ENCODE data around the gene RCOR3.

RCOR3 gene

DNA sequence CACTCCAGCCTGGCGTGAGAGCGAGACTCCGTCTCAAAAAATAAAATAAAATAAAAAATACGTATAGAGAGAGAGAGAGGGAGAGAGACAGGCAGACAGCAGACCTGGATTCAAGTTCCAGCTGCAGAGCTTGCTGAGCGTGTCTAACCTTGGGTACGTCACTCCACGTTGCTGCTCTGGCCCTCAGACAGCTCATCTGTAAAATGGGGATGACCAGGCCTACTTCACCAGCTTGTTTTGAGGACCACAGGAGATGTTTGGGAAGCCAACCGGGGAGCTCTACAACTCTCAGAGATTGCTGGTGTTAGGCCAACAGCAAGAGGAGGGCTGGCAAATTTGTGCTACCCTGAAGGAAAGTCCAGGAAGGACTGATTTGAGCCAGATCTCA lies 67.0 kb downstream of the RCOR3 start:
- TF ChIP-seq, protein P1, sequence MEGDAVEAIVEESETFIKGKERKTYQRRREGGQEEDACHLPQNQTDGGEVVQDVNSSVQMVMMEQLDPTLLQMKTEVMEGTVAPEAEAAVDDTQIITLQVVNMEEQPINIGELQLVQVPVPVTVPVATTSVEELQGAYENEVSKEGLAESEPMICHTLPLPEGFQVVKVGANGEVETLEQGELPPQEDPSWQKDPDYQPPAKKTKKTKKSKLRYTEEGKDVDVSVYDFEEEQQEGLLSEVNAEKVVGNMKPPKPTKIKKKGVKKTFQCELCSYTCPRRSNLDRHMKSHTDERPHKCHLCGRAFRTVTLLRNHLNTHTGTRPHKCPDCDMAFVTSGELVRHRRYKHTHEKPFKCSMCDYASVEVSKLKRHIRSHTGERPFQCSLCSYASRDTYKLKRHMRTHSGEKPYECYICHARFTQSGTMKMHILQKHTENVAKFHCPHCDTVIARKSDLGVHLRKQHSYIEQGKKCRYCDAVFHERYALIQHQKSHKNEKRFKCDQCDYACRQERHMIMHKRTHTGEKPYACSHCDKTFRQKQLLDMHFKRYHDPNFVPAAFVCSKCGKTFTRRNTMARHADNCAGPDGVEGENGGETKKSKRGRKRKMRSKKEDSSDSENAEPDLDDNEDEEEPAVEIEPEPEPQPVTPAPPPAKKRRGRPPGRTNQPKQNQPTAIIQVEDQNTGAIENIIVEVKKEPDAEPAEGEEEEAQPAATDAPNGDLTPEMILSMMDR (conservative IDR thresholded peaks at IDR 0.05; ENCODE audit: low read depth): no peak
- ChIA-PET CTCF (interaction anchor here (0.6 to 0.9 kb wide), 3 partner anchors 150 to 1053 kb away, joined by 3 to 4 read pairs (median 4); no protein-coding TSS in a partner anchor), POLR2A (ENCODE audit: low non-redundant PET) (interaction anchor here (0.7 kb wide), 1 partner anchor 189 kb away, joined by 3 read pairs; no protein-coding TSS in a partner anchor)
- peak overlapping the region; percentile 61 for H3K27ac ChIP-seq
- DNase-seq (ENCODE audit: low spot score): no peak

DNA sequence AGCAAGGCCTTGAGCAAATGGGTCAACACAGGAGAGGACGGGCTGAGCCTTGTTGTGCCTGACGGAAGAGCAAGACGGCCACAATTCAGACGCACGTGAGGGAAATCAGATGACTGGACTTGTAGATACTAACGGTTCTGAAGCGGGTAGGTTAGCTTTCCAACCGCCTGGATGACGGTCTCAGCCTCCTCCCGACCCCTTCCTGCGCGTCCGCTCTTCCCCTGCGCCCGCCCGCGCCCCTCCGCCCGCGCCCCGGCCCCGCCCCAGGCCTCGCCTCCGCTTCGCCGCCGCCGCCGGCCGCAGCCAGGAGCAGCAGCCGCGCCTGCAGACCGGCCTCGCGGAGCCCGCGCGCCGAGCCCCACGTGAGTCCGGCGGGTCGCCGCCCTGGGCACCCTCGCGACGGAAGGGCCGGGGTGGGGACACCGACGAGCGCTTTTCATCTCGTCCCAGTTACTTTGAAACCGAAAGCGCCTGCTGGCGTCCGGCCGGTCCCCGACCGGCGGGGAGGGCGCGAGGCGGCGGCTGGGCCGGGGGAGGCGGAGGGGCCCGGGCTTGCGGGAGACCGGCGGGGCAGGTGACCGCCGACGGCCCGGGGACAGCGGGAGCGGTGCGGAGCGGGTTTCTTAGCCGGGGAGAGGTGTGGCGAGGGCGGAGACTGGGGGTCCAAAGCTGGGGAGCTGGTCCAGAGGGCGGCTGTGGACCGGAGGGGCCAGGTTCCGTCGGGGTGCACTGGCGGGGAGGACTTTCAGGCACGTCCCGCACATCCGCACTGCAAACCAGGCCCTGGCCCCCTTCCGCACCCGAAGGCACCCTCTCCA lies 67.6 kb downstream of the RCOR3 start, which contains the start of gene TRAF5:
Gene TRAF5 (plus strand): TSS at position 306 of the 818 bp plus-strand sequence. CDS start 26,407 bp downstream, outside the sequence.
- peak; percentile 42 for DNase-seq (ENCODE audit: low spot score)
- TF ChIP-seq, protein P1 (conservative IDR thresholded peaks at IDR 0.05; ENCODE audit: low read depth): no peak
- H3K27ac ChIP-seq: peak within 1 kb of the TSS; percentile 61
- ChIA-PET POLR2A (ENCODE audit: low non-redundant PET) (no interaction called here), CTCF (interaction anchor here (0.6 to 0.9 kb wide), 6 partner anchors 65 to 1052 kb away, joined by 3 to 5 read pairs (median 4); no protein-coding TSS in a partner anchor)

DNA sequence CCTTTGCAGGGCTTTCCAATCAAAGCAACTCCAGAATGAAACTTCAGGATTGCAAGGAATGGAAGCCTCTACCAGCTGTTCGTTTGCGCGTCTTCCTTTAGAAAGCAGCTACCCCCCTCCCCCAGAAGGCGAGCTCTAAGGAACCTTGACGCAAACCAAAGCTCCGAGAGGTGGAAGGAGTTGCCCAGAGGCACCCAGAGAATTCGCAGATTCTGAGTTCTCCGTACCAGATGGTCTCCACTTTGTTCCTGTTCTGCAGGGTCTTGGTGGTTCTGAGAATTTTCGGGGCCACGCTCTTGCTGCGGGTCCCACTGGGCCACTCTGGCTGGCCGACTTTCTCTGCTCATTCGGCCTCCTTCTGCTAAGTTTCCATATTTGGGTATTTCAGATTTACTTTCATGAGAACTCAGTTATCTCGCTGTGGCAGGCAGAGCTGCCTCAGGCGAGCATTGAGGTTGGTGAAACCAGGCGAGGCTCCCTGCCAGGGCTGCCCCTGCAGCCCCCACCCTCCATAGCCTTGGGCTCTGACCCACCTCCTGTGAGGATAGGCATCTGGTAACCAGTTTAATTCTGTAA lies 68.3 kb downstream of the RCOR3 start:
- ChIA-PET CTCF (interaction anchor here (0.6 to 0.7 kb wide), 3 partner anchors 66 to 618 kb away, joined by 3 to 5 read pairs (median 4); no protein-coding TSS in a partner anchor), POLR2A (ENCODE audit: low non-redundant PET) (no interaction called here)
- TF ChIP-seq, protein P1 (conservative IDR thresholded peaks at IDR 0.05; ENCODE audit: low read depth): no peak
- DNase-seq (ENCODE audit: low spot score): peak; percentile 51
- peak overlapping the region; percentile 61 for H3K27ac ChIP-seq

DNA sequence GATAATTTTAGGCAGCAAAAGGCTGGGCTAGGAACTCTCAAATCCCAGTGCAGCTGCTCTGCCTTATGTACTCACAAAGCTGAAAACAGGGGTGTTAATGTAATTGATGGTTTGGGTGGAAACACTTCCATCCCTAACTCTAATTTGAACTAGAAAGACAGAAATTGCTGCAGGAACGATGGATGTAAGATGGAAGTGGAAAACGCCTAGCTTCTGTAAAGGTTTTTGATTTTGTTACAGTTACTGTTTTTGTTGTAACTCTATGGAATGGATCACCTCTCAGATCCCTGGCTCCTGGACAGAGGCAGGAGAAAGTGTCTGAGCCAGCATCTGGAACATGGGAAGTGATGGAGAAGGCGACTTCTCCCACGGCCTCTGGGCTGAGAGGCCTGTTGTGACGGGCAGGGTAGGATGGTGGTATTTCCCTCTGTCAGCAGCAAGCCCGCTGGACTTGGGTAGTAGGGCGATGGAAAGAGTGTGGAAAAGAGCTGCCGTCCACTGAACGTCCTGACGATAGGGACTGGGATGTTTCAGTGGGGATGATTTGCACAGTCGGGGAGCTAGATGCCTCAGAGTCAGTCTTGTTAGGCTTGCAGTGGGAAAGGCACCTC lies 69.0 kb downstream of the RCOR3 start:
- ChIA-PET POLR2A (ENCODE audit: low non-redundant PET) (no interaction called here), CTCF (no interaction called here)
- TF ChIP-seq, protein P1 (conservative IDR thresholded peaks at IDR 0.05; ENCODE audit: low read depth): no peak
- no peak overlapping the region for H3K27ac ChIP-seq
- no peak for DNase-seq (ENCODE audit: low spot score)

DNA sequence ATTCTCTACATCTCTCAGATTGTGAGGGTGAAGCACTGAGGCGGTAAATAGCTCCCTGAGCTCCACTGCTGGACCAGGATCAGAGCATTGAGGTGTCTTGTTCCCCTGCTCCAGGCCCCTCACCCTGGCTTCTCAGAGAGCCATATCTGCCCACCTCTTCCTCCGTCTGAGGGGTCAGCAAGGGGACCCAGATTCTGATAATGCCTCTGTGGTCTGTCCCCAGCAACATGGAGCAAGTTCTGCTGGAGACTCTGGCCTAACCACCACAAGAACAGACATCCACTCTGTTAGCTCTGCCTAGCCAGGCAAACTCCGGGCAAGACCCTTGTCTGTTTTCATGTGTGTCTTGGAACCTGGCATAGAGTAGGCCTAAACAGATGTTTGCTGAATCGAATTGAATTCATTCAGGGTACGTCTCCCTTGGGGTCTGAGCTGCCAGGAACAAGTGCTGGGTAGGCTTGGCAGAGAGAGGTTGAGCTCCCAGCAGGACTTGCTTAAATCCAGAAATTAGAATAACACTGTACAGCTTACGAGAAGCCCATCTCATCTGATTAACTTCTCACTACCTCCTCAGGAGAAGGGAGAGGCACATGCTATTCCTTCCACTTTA lies 69.8 kb downstream of the RCOR3 start:
- DNase-seq (ENCODE audit: low spot score): no peak
- TF ChIP-seq, protein P1 (conservative IDR thresholded peaks at IDR 0.05; ENCODE audit: low read depth): no peak
- ChIA-PET POLR2A (ENCODE audit: low non-redundant PET) (no interaction called here), CTCF (interaction anchor here (0.7 to 1.3 kb wide), 2 partner anchors 147 to 167 kb away, joined by 3 read pairs; no protein-coding TSS in a partner anchor)
- no peak overlapping the region for H3K27ac ChIP-seq

DNA sequence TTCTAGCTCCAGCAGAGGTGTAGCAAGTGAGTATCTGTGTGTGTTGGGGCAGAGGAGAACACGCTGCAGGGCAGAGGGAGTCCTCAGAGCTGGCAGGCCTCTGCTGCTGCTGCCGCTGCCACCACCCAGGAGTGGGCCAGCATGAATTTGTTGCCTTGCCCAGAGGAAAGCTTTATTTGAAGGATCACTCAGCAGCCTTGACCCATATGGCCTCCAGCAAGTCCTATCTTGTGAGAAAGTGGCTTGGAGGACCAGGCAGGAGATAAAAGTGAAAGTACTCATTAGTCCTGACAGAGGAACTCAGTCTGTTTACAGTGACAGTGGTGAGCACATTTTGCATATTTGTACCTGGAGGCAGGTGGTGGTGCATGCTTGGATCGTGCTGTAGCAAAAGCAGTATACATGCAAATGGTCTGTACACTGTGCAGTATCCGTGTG lies 70.6 kb downstream of the RCOR3 start:
- CTCF ChIA-PET: interaction anchor here (0.6 to 1.3 kb wide), 3 partner anchors 147 to 1482 kb away, joined by 3 to 7 read pairs (median 3); no protein-coding TSS in a partner anchor
- POLR2A ChIA-PET (ENCODE audit: low non-redundant PET): no interaction called here

More for the DNA sequence above, 70.6 kb downstream of the RCOR3 start:
- TF ChIP-seq, protein P1 (conservative IDR thresholded peaks at IDR 0.05; ENCODE audit: low read depth): no peak
- DNase-seq (ENCODE audit: low spot score): no peak
- H3K27ac ChIP-seq: no peak overlapping the region
